Muscle of leg (tissue), 16 donors: ENCODE results near the gene ADAM12. TPM values are rescaled to one million over a fixed set of nuclear protein-coding genes. Genes with fewer than 3 reads are reported as not detected.

Experiments
- DNase-seq: peaks from one replicate; pipeline ENCODE4 v3.0.0; 2013
- H3K27ac ChIP-seq: one replicate; pipeline ENCODE4 v1.5.1; 2013; ENCODE audit warnings: mild to moderate bottlenecking, low read length, control low read depth
- H3K27me3 ChIP-seq: one replicate; pipeline ENCODE4 v1.6.1; 2013; ENCODE audit warnings: low read length; ENCODE audit not compliant: control insufficient read depth, insufficient read depth
- H3K36me3 ChIP-seq: one replicate; pipeline ENCODE4 v1.6.1; 2013; ENCODE audit warnings: low read length; ENCODE audit not compliant: control insufficient read depth, insufficient read depth
- H3K4me1 ChIP-seq: one replicate; pipeline ENCODE4 v1.6.1; 2013; ENCODE audit warnings: low read length; ENCODE audit not compliant: control insufficient read depth, insufficient read depth
- H3K4me3 ChIP-seq: one replicate; pipeline ENCODE4 v1.5.1; 2013; ENCODE audit warnings: low read length, control low read depth
- H3K9me3 ChIP-seq: replicated peaks from 2 replicates; pipeline ENCODE4 v1.6.1; 2013; ENCODE audit warnings: low read depth, low read length; ENCODE audit not compliant: control insufficient read depth
- WGBS: methylation state at CpG from one replicate; pipeline ENCODE4 v1.1.5; 2013; ENCODE audit warnings: missing lambda C conversion rate; ENCODE audit not compliant: insufficient coverage; 5-methylcytosine and 5-hydroxymethylcytosine counted together
- long read RNA-seq, 11 donors: transcript quantifications; one replicate each; lab custom pipeline, GENCODE V29; 2026
- polyA plus RNA-seq, 8 donors: library from polyadenylated mRNA; unstranded; fragments of 120-200 nt; gene quantifications; one replicate each; pipeline versions ENCODE4 v1.2.1 to v1.2.3, GENCODE V29; 2013; ENCODE audit warnings: inconsistent platforms in 1 of 8, low replicate concordance in 1 of 8; ENCODE audit not compliant: insufficient read length in 8 of 8, insufficient read depth in 1 of 8
- total RNA-seq: library from RNA; stranded (reverse); fragments of 120-200 nt; gene quantifications from one replicate; pipeline ENCODE4 v1.2.4, GENCODE V29; 2013

ADAM12 gene, protein sequence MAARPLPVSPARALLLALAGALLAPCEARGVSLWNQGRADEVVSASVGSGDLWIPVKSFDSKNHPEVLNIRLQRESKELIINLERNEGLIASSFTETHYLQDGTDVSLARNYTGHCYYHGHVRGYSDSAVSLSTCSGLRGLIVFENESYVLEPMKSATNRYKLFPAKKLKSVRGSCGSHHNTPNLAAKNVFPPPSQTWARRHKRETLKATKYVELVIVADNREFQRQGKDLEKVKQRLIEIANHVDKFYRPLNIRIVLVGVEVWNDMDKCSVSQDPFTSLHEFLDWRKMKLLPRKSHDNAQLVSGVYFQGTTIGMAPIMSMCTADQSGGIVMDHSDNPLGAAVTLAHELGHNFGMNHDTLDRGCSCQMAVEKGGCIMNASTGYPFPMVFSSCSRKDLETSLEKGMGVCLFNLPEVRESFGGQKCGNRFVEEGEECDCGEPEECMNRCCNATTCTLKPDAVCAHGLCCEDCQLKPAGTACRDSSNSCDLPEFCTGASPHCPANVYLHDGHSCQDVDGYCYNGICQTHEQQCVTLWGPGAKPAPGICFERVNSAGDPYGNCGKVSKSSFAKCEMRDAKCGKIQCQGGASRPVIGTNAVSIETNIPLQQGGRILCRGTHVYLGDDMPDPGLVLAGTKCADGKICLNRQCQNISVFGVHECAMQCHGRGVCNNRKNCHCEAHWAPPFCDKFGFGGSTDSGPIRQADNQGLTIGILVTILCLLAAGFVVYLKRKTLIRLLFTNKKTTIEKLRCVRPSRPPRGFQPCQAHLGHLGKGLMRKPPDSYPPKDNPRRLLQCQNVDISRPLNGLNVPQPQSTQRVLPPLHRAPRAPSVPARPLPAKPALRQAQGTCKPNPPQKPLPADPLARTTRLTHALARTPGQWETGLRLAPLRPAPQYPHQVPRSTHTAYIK
- total RNA-seq (16.0 TPM), polyA plus RNA-seq (10 to 100 TPM; 11.7 to 39.6 (median 21.2) TPM)
- long read RNA-seq, donor 1, result 0 reads
- long read RNA-seq, donor 2, result 0 reads
- long read RNA-seq, donor 3, partial matches to known transcripts, result 0 of 1 reads
- long read RNA-seq, donor 3, other reads (novel, unspliced or antisense), result 0 of 1 reads
- long read RNA-seq, donor 4, result 0 reads
- long read RNA-seq, donor 5, partial matches to known transcripts, result 6 of 6 reads
- long read RNA-seq, donor 5, other reads (novel, unspliced or antisense), result 0 of 6 reads
- long read RNA-seq, donor 6, result 0 reads
- long read RNA-seq, donor 7, result 0 reads
- long read RNA-seq, donor 8, result 0 reads
- long read RNA-seq, donor 9, partial matches to known transcripts, result 0 of 1 reads
- long read RNA-seq, donor 9, other reads (novel, unspliced or antisense), result 0 of 1 reads
- long read RNA-seq, donor 10, result 0 reads
- long read RNA-seq, donor 11, result 0 reads

DNA sequence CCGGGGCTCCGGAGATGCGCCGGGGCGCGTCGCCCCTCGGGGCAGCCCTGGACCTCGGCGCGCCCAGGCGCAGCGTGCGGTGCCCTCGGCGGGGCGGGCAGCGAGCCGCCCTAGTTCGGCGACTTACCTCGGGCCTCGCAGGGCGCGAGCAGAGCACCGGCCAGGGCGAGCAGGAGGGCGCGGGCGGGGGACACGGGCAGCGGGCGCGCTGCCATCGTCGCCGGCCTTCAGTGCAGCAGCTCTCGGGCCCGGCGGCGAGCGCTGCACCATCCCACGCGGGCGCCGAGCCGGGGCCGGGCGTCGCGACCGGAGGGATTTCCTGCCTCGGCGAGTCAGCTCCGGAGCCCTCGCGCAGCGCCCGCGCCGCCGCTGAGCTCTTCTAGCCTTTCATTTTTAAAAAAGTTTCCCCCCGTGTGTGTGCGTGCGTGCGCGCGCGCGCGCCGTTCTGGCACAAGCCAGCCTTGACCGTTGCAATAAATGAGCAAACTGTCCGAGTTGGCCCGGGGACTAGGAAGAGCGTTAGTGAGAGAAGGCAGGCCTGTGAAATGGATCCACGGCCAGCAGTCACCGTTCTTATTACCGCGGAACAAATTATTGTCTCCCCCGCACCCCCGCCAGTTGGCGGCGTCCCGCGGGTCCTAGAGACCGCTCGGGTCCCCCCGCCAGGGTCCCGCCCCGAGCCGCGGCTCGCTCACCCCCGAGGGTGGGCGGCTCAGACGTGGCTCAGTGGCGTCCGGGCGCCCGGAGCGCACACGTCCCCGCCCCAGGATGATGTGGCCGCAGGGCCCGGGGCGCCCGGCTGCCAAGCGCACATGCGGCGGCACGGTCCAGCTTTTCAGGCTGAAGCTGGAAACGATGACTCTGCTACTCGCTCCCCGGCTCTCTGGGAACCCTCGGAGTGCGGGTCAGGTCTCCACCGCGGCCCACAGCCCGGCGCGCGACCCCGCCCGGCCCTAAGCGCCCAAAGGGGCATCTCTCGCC lies at the start of gene ADAM12:
Gene ADAM12 (minus strand): TSS at position 547 of the 981 bp plus-strand sequence. CDS start 332 bp downstream, at position 215.
- DNase-seq, result peak; percentile 91
- Histone ChIP-seq H3K27me3 (peaks cover 8% of the 10 kb centered on the region), H3K9me3 (peaks cover 8% of the 10 kb centered on the region), H3K36me3 (no peaks in the 10 kb centered on the region), H3K4me3 (peak within 1 kb of the TSS; percentile 65), H3K27ac (no peak within 1 kb of the TSS), H3K4me1 (peaks cover 22% of the 10 kb centered on the region)
- WGBS, result 2% methylated on average over 123 of the region's 127 CpGs

DNA sequence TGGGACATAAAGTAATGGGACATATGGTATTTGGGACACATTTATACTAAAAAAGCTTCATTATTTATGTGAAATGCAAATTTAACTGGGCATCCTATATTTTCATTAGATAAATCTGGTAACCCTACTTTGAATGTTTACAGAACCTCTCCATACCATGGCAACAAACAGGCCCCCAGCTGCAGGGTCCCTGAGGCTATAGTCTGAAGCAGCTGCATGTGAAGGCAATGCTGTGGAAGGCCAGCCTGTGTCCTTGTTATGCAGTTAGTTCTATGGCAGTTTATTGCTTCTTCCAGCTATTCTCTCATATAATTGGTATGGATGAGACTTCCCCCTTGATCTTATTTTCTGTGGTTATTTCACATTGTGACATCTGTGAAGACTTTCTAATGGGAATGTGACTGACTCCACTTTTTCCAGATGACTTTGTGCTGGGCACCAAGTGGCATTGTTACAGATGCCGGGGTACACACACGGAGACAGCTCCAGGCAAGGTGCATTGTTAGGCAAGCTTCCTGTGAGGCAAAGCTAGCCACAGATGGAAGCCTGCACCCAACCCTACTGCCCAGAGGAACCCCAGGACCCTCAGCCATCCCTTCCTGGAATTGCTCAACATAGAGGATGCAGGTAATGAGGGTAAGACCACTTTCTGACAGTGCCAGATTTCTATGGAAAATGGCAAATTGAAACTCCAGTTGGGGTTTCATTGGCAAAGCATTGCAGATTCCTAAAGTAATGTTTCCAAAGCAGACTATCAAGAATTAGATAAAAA lies 49.5 kb upstream of the ADAM12 start:
- Histone ChIP-seq H3K27ac (no peak overlapping the region), H3K36me3 (no peaks in the 10 kb centered on the region), H3K27me3 (peaks cover 3% of the 10 kb centered on the region), H3K4me1 (peaks cover 2% of the 10 kb centered on the region), H3K9me3 (peaks cover 7% of the 10 kb centered on the region), H3K4me3 (no peak overlapping the region)
- WGBS, result no CpG with 5 or more reads among the region's 2 CpGs
- DNase-seq, result peak; percentile 79

DNA sequence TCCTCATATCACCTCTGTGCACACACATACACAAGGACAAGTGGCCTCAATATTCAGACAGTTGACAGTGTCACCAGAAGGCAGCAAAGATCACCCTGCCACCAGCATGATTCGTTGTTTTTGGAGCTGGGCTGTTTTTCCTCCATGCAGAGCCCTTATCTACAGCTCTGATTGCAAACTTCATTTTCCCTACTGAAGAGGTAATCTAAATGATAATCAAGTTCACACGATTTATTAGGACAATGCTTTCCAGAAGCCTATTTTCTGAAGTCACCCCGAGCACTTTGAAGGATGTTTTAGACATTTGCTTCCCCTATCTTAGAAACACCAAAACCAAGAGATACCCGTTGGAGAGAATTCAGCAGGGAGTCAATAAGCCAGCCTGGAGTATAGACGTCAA lies 46.0 kb upstream of the ADAM12 start:
- no peak for DNase-seq
- peaks cover 6% of the 10 kb centered on the region for H3K9me3 ChIP-seq
- no peaks in the 10 kb centered on the region for H3K36me3 ChIP-seq
- H3K4me1 ChIP-seq, result peaks cover 2% of the 10 kb centered on the region
- no peak overlapping the region for H3K27ac ChIP-seq
- peaks cover 3% of the 10 kb centered on the region for H3K27me3 ChIP-seq
- 100% methylated on average over 1 of the region's 5 CpGs for whole genome bisulfite sequencing
- no peak overlapping the region for H3K4me3 ChIP-seq

DNA sequence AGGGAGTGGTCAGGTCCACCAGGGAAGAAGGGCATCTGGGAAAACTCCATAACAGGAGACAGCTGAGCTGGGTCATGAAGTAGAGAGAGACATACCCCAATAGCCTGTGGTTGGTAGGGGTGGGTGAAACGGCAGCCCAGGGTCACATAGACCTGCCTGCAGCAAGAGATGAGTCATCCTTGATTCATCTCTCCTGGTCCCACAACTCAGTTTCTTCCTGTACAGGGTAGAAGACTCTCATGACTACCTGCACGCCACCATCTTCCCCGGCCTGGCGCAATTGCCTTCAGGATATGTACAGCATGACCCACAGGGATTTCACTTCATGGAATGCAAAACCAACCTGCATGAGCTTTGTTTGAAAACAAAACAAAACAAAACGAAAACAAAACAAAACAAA lies 45.1 kb upstream of the ADAM12 start:
- no peak overlapping the region for H3K27ac ChIP-seq
- H3K4me3 ChIP-seq, result no peak overlapping the region
- 83% methylated on average over 1 of the region's 5 CpGs for WGBS
- H3K9me3 ChIP-seq, result no peaks in the 10 kb centered on the region
- no peaks in the 10 kb centered on the region for H3K36me3 ChIP-seq
- H3K27me3 ChIP-seq, result peaks cover 2% of the 10 kb centered on the region
- DNase-seq, result no peak
- peaks cover 2% of the 10 kb centered on the region for H3K4me1 ChIP-seq

DNA sequence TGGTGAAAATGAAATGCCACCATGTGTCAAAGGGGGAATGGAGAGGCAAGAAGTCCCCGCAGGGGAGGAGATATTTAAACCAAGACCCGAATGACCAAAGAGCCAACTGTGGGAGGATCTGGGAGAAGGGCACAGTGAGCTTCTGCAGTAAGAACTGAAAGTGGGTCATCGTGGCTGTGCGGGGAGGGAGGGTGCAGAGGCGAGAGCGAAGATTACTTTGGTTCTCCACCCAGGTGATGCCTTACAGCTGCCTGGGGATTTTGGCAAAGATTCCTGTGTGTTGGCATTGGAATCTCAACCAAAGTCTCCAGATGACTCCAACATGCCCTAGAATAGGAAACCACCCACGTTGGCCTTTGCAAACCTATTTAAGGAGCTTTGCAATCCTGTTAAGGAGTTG lies 44.2 kb upstream of the ADAM12 start:
- H3K27me3 ChIP-seq, result peaks cover 2% of the 10 kb centered on the region
- DNase-seq, result no peak
- no peak overlapping the region for H3K27ac ChIP-seq
- no peak overlapping the region for H3K4me3 ChIP-seq
- 95% methylated on average over 6 of the region's 7 CpGs for WGBS
- H3K4me1 ChIP-seq, result peaks cover 2% of the 10 kb centered on the region
- no peaks in the 10 kb centered on the region for H3K36me3 ChIP-seq
- H3K9me3 ChIP-seq, result no peaks in the 10 kb centered on the region

DNA sequence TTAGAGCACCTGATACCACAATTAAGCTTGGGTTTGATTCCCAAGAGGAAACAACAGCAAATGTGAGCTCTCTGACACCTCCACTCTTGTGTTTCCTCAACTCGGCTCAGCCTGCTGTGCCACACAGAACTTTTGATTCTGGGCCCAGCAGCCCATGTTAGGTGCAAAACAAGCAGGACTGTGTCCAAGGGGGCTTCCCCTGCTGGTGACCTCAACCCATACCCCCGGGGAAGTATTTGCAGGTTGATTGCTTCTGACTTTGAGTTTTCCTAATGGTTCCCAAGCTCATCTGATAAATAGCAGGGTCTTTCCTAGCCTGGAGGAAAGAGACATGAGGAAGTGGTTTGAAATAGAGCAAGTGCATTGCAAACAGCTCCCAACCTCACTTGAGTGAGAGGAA lies 43.5 kb upstream of the ADAM12 start:
- Histone ChIP-seq H3K9me3 (no peaks in the 10 kb centered on the region), H3K27me3 (peaks cover 2% of the 10 kb centered on the region), H3K4me1 (no peaks in the 10 kb centered on the region), H3K4me3 (no peak overlapping the region), H3K27ac (no peak overlapping the region), H3K36me3 (no peaks in the 10 kb centered on the region)
- DNase-seq, result no peak
- 83% methylated on average over 1 of the region's 2 CpGs for WGBS

DNA sequence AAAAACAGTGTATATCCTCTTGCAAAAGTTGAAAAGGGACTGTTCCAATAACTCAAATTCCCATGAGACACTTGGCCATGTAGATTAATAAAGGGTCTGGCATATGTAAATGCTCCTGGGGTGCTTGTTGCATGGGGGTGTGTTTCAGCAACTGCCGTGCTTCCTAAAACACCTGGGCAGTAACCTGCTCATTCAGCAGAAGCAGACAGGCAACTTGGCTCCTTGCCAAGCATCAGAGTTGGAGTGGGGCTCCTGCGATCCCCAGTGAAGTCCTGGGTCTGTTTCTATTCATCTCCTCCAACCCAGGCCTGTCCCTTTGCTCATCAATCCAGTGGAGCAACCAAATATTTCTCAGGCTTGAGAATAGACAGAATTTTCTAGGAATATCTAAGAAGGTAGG lies 42.2 kb upstream of the ADAM12 start:
- Histone ChIP-seq H3K9me3 (no peaks in the 10 kb centered on the region), H3K27me3 (peaks cover 2% of the 10 kb centered on the region), H3K4me1 (no peaks in the 10 kb centered on the region), H3K36me3 (no peaks in the 10 kb centered on the region), H3K27ac (no peak overlapping the region), H3K4me3 (no peak overlapping the region)
- WGBS, result 38% methylated on average over 1 of the region's 2 CpGs
- DNase-seq, result no peak

DNA sequence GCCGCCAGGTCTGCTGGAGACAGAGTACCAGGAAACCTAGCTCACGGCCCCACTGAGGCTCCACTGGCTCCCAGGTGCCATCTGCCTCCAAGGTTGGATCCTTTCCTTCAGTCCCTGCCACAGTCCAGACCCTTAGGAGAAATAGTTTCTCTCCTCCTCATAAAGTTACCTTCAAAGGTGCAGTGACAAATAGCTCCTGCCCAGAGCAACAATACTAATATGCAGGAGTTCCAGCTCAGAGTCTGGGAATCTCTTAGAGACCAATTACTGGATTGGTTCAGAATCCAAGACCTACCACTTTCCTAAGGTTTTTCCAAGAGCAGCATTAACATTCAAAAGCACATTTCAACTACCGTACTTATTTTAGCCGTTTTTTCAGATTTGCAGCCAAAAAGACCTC lies 41.0 kb upstream of the ADAM12 start:
- H3K27me3 ChIP-seq, result peaks cover 2% of the 10 kb centered on the region
- H3K27ac ChIP-seq, result no peak overlapping the region
- H3K4me1 ChIP-seq, result no peaks in the 10 kb centered on the region
- no peaks in the 10 kb centered on the region for H3K36me3 ChIP-seq
- WGBS, result 88% methylated on average over 4 of the region's 4 CpGs
- DNase-seq, result no peak
- no peak overlapping the region for H3K4me3 ChIP-seq
- H3K9me3 ChIP-seq, result peaks cover 3% of the 10 kb centered on the region
